Body of pancreas (tissue), 4 donors: ENCODE results near the gene PDE1C.

Experiments used
- POLR2A ChIP-seq, 3 donors: fragments of 450-650 bp; IDR thresholded peaks; one replicate each; pipeline ENCODE4 v1.6.1; 2016; ENCODE audit warnings: antibody characterized with exemption in 3 of 3, mild to moderate bottlenecking in 2 of 3
- TF ChIP-seq, protein P1 (sequence below), 7 experiments: fragments of 450-650 bp in 4 of 7; fragments of 200-600 bp in 3 of 7; sonication (generic) in 3 of 7; IDR thresholded peaks; one replicate each; pipeline ENCODE4 v1.5.1; 2016 to 2019; ENCODE audit warnings: antibody characterized with exemption in 7 of 7

DNA sequence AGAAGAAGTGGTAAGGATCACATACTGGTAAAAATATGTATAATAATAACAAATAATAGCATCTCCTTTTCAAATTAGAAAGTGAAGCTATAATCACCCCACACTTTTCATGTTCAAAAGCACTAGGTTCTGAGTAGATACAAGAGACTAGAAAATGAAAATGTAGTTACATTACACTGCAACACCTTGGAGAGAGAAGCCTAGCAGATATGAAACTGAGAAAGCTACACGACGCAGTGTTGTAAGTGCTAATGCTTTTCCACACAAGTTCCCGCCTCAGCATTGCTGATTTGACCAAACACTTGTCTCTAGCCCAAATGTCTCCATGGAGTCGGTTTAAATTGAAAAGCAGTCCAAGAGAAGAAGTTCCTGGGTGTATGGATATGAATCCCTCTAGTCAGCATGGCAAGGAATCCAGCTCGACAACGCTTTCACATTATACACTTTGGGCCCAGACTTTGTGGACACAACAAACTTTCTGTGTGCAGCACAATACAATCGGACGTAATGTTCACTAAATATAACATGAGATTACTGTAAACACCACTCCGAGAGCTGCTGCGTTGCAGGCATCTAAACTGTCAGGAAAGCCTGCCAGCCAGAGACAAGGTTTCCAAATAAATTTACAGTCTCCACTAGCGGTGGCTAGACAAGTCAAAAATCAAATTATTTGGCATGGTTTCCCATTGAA lies 1.7 kb downstream of the PDE1C start:
- no peak for TF ChIP-seq POLR2A (IDR thresholded peaks at IDR 0.05)
- TF ChIP-seq, protein P1, sequence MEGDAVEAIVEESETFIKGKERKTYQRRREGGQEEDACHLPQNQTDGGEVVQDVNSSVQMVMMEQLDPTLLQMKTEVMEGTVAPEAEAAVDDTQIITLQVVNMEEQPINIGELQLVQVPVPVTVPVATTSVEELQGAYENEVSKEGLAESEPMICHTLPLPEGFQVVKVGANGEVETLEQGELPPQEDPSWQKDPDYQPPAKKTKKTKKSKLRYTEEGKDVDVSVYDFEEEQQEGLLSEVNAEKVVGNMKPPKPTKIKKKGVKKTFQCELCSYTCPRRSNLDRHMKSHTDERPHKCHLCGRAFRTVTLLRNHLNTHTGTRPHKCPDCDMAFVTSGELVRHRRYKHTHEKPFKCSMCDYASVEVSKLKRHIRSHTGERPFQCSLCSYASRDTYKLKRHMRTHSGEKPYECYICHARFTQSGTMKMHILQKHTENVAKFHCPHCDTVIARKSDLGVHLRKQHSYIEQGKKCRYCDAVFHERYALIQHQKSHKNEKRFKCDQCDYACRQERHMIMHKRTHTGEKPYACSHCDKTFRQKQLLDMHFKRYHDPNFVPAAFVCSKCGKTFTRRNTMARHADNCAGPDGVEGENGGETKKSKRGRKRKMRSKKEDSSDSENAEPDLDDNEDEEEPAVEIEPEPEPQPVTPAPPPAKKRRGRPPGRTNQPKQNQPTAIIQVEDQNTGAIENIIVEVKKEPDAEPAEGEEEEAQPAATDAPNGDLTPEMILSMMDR (IDR thresholded peaks at IDR 0.05) = no peak
